Left ventricle myocardium inferior (tissue), 1 donor: ENCODE measurements around the gene ADCY6. TPM values are rescaled to one million over a fixed set of nuclear protein-coding genes. Genes with fewer than 3 reads are reported as not detected.
A peak's percentile ranks its signal among the peaks of the same experiment; 100 is the strongest.

Experiments used
- DNase-seq: peaks from one replicate; pipeline ENCODE4 v3.0.0-alpha.2; 2020
- H3K27ac ChIP-seq: fragments of 200-600 bp; replicated peaks from 2 replicates; pipeline ENCODE4 v1.8.0; 2021
- H3K27me3 ChIP-seq: fragments of 200-600 bp; 2 replicates; pipeline ENCODE4 v1.8.0; 2021; ENCODE audit warnings: low read depth
- H3K36me3 ChIP-seq: fragments of 200-600 bp; 2 replicates; pipeline ENCODE4 v1.8.0; 2021
- H3K4me1 ChIP-seq: fragments of 200-600 bp; 2 replicates; pipeline ENCODE4 v1.8.0; 2021
- H3K4me3 ChIP-seq: fragments of 200-600 bp; 2 replicates; pipeline ENCODE4 v1.8.0; 2021; ENCODE audit warnings: mild to moderate bottlenecking, moderate library complexity
- H3K9me3 ChIP-seq: fragments of 200-600 bp; replicated peaks from 2 replicates; pipeline ENCODE4 v1.8.0; 2021
- intact Hi-C: fragments of 100-400 bp; cut with micrococcal nuclease; formaldehyde crosslinking; loops from one replicate; pipeline ENCODE4 v1.11.0; 2022
- total RNA-seq: library from RNA; stranded (reverse); fragmentation: NEBNext Ultra II Directional; extraction: Animal tissue kit (Norgen Biotek cat#: 25700); gene quantifications from one replicate; pipeline ENCODE4 v1.2.1, GENCODE V29; 2021
- TF ChIP-seq, protein P1 (sequence below): fragments of 200-600 bp; IDR thresholded peaks from 2 replicates; pipeline ENCODE4 v1.8.0; 2021; ENCODE audit warnings: antibody characterized with exemption, mild to moderate bottlenecking, borderline replicate concordance
- donor health status: DM: no; HTN: yes; CAD: no; lungs with severe emphysema.

Gene ADCY6
- total RNA-seq, 1 donor from 2014 or later = 98.4 TPM

DNA sequence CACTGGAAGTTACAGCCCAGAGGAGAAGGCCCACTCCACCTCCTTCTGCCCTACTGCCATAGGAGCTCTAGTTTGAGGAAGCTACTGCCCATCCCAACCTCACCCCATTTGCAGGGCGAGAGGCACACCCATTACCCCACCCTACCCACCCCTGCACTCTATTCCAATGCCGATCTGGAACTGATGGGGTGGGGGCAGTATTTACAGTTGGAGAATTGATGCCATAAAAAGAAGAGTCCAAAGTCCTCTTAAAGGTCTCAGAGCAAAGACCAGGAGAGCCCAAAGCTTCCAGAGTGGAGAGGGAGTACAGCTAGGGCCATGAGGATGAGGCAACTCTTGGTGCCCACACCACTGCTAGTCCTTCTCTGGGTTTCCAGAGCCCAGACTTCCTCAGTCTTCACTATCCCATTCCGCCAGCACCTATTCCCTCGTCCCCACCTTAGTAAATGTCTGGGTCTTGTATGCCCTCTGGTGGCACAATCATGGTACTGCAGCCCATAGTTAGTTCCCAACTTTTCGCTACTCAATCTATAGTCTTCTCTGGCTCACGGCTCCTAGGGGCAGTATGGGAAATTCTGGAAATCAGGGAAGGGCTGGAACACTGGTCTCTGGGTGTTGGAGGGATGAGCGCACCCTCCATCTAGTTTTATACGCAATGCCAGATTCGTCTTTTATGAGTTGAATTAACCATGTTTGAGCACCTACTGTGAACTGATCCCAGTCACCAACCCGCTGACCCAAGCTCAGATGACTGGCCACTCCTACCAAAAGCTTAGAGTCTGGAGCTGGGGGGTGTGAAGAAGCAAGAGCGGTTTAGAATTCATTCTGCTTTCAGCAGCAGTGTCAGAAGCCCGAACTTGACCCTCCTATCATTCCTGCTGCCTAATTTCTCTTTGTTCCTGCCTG lies 6.9 kb upstream of the ADCY6 start:
- H3K9me3 ChIP-seq = no peaks in the 10 kb centered on the region
- no peak for DNase-seq
- peaks cover 7% of the 10 kb centered on the region for H3K4me1 ChIP-seq
- no peak overlapping the region for H3K4me3 ChIP-seq
- TF ChIP-seq, protein P1, sequence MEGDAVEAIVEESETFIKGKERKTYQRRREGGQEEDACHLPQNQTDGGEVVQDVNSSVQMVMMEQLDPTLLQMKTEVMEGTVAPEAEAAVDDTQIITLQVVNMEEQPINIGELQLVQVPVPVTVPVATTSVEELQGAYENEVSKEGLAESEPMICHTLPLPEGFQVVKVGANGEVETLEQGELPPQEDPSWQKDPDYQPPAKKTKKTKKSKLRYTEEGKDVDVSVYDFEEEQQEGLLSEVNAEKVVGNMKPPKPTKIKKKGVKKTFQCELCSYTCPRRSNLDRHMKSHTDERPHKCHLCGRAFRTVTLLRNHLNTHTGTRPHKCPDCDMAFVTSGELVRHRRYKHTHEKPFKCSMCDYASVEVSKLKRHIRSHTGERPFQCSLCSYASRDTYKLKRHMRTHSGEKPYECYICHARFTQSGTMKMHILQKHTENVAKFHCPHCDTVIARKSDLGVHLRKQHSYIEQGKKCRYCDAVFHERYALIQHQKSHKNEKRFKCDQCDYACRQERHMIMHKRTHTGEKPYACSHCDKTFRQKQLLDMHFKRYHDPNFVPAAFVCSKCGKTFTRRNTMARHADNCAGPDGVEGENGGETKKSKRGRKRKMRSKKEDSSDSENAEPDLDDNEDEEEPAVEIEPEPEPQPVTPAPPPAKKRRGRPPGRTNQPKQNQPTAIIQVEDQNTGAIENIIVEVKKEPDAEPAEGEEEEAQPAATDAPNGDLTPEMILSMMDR = peak; percentile 96
- no peaks in the 10 kb centered on the region for H3K36me3 ChIP-seq
- peaks cover 17% of the 10 kb centered on the region for H3K27me3 ChIP-seq
- intact Hi-C loops = loop anchor here (2.0 kb wide), 1 partner anchor 39 kb away; no protein-coding TSS in a partner anchor
- no peak overlapping the region for H3K27ac ChIP-seq

GRCh38 chr12:48794870-48795269 lies 6.0 kb upstream of the ADCY6 start:
- H3K4me3 ChIP-seq = no peak overlapping the region
- H3K9me3 ChIP-seq = no peaks in the 10 kb centered on the region
- peaks cover 8% of the 10 kb centered on the region for H3K27me3 ChIP-seq
- no peaks in the 10 kb centered on the region for H3K36me3 ChIP-seq
- intact Hi-C loops = loop anchor here (2.0 kb wide), 1 partner anchor 38 kb away; no protein-coding TSS in a partner anchor
- H3K27ac ChIP-seq = no peak overlapping the region
- H3K4me1 ChIP-seq = peaks cover 12% of the 10 kb centered on the region
- no peak for DNase-seq
- TF ChIP-seq, protein P1 = no peak

DNA sequence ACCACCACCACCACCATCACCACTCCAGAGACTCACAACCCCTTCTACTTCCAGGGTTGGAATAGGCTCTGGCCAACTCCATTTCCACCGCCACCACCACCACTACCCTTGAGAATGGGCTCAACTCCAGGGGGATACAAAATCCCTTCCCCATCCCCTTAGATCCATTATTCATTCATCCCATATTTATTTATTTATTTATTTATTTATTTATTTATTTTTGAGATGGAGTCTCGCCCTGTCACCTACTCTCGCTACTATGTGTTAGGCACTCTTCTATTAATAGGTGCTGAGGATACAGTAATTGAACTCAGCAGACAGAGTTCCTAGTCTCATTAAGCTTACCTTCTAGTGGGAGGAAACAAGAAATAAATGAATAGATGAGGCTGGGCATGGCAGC lies 4.8 kb upstream of the ADCY6 start:
- no peak overlapping the region for H3K27ac ChIP-seq
- peaks cover 22% of the 10 kb centered on the region for H3K4me1 ChIP-seq
- H3K4me3 ChIP-seq = no peak overlapping the region
- intact Hi-C loops = loop anchor here (2.0 kb wide), 1 partner anchor 37 kb away; no protein-coding TSS in a partner anchor
- no peaks in the 10 kb centered on the region for H3K27me3 ChIP-seq
- no peaks in the 10 kb centered on the region for H3K36me3 ChIP-seq
- H3K9me3 ChIP-seq = no peaks in the 10 kb centered on the region
- TF ChIP-seq, protein P1 = no peak
- DNase-seq = no peak

DNA sequence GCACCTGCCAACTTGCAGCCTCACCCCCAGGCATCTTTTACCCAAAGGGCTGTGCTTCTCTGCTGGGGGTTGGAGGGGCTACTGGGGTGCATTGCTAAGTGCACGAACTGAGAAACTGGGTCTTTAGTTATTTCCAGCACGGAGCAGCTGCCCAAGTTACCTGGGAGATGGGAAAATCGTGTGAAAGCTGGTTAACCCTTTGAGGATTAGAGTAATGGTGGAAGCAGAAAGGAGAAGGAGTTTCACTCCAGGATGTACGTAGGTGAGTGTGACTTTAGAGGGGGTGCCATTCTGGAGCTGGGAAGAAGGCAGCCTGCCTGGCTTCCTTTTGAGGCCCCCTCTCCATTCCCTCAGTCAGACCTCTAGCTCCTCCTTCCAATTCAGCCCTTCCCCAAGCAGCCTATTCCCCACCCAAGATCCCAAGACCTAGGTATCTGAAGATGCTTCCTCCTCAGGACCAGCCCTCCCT lies 1.0 kb upstream of the ADCY6 start:
- TF ChIP-seq, protein P1 = no peak
- Histone ChIP-seq H3K27ac (peak overlapping the region; percentile 93), H3K9me3 (no peaks in the 10 kb centered on the region), H3K36me3 (no peaks in the 10 kb centered on the region), H3K4me3 (peak overlapping the region; percentile 83), H3K27me3 (no peaks in the 10 kb centered on the region), H3K4me1 (peaks cover 52% of the 10 kb centered on the region)
- intact Hi-C loops = no loop called here
- DNase-seq = no peak

- DNase-seq = no peak
- intact Hi-C loops = no loop called here
- H3K4me3 ChIP-seq = peak overlapping the region; percentile 83
- no peaks in the 10 kb centered on the region for H3K27me3 ChIP-seq
- peak overlapping the region; percentile 93 for H3K27ac ChIP-seq
- no peaks in the 10 kb centered on the region for H3K9me3 ChIP-seq
- H3K4me1 ChIP-seq = peaks cover 66% of the 10 kb centered on the region
- TF ChIP-seq, protein P1 = no peak
- no peaks in the 10 kb centered on the region for H3K36me3 ChIP-seq
Measured at GRCh38 chr12:48788524-48788853, 400 bp downstream of the ADCY6 start.
